CD4-positive, alpha-beta T cell treated with Interleukin-6 for 4 hours (primary cell): ENCODE data around the gene PUS10.
"Not testable (repeated sequence)": the region's sequence is repeated elsewhere in the genome, so short reads cannot be mapped to it uniquely, and the experiment has no call there.

ENCODE experiments used
- DNase-seq: peaks from one replicate; pipeline ENCODE4 v3.0.0-alpha.2; 2020; ENCODE audit warnings: mixed read lengths

Gene PUS10

DNA sequence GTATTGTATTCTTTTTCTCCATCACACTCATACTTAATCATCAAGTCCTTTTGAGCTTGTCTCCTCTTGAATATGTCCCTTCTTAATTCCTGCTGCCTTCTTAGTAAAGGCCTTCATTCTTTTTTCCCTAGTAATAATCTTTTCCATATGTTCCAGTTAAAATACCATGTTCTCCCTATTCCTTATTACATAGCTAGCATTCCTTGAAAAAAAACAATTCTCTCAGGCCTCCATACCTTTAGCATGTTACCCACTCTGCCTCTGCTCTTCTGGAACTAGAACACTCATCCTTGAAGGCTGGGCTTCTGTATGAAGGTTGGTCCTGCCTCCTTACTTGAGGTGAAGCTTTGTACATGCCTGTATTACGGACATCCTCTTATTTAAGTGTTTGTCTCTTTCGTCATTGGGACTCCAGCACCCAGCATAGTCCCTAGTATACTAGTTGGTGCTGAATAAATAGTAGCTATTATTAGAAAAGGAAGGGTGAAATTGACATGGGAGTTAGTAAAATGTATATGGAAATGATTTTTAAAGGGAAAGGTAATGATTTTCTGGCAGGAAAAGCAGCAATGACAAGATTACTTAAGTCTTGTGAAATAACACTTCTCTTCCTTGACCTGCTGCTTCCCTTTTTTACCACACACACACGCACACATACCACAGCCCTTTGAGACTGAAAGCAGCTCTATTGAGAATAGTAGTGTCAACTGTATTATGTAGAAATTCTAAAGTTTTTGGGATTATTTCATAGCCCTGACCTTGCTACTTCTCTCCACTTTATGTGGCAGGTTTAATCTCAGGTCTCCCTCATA is 91.1 kb downstream of the PUS10 start:
- DNase-seq: no peak

DNA sequence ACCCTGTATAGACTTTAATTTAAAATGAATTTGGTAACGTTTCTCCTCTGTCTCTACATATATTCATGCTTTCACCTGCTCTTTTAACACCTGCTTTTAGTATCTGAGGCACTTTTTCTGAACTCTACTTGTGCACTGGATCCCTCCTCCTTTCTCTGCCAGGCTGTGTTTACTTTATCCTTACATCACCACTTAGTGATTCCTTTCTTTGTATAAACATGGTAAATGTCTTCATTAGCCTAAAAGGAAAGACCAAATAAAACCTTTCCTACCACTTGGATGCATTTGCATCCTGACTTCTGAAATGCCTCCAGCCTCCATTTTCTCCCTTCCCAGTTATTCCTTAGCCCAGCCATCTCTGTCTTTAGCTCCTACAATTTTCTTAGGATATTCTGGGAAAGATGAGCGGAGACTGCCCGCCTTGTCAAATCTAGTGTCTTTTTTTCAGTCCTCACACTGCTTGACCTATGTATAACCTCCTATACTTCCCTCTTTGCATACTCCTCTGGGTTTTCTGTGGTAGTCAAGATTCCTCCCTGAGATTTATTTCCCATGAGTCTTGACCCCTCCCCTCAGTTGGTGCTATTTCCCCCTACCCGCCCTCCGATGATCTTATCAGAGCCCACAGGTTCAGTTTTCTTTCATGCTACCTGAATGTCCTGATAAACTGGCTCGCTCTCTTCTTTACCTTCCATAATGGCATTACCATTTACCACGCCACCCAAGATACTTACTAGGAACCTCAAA is 91.9 kb downstream of the PUS10 start:
- no peak for DNase-seq

DNA sequence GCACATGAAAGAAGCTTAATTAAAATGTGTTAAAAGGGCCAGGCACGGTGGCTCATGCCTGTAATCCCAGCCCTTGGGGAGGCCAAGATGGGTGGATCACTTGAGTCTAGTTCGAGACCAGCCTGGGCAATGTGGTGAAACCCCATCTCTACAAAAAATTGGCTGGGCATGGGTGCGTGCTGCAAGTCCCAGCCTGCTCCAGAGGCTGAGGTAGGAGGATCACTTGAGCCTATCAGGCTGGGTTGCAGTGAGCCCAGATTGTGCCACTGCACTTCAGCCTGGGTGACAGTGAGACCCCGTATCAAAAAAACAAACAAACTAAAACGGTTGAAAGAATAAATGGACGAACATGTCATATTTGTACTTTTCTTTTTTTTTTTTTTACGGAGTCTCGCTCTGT is 110.7 kb downstream of the PUS10 start:
- no peak for DNase-seq

DNA sequence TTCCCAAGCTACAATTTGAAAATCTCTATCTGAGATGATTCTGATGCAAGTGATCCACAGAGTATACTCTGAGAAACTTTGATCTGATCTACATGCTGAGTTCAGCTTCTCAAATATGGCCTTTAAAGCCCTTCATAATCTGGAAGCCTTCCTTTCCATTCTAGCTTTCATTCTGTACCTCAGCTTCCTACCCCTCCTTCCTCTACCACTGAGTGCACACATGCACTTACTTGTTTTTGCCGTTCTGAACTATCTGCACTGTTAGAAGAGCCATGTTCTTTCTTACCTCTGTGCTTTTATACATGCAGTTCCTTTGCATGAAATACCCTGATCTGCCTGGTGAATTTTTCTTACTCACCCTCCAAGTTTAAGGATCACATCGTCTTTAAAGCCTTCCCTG is 111.7 kb downstream of the PUS10 start:
- no peak for DNase-seq

DNA sequence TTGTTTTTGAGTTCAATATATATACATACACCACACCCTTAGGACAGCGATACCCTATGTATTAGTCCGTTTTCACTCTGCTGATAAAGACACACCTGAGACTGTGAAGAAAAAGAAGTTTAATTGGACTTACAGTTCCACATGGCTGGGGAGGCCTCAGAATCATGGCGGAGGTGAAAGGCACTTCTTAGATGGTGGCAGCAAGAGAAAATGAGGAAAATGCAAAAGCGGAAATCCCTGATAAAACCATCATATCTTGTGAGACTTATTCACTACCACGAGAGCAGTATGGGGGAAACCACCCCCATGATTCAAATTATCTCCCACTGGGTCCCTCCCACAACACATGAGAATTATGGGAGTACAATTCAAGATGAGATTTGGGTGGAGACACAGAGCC is 112.2 kb downstream of the PUS10 start:
- not testable (repeated sequence) for DNase-seq

DNA sequence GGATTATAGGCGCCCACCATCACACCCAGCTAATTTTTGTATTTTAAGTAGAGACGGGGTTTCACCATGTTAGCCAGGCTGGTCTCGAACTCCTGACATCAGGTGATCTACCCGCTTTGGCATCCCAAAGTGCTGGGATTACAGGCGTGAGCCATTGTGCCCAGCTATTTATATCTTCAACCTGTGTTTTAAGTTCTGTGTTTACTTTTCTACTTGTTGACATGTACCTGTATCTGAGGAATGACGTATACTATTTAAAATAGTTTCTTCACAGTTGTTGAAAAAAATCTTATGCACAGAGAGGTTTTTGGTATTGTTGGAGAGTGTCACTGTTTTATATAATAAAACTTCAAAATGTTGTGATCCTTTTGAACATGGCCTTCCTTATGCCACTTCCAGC is 116.8 kb downstream of the PUS10 start:
- DNase-seq: not testable (repeated sequence)

DNA sequence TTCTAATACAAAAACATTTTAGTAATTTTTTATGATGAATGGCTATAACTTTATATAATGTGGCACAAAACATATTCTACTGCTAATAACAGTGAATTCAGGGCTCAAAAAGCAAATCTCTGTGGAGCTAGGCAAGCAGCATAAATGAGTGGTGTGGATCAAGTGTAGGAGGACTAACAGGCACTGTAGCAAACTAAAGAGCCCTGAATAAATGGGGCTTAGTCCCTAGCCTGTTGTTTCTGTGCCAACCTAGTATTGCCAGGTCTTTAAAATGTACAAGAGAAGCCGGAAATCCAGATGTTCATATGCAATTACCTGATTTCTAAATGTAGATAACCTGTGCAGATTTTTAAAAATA is 118.2 kb downstream of the PUS10 start:
- no peak for DNase-seq

DNA sequence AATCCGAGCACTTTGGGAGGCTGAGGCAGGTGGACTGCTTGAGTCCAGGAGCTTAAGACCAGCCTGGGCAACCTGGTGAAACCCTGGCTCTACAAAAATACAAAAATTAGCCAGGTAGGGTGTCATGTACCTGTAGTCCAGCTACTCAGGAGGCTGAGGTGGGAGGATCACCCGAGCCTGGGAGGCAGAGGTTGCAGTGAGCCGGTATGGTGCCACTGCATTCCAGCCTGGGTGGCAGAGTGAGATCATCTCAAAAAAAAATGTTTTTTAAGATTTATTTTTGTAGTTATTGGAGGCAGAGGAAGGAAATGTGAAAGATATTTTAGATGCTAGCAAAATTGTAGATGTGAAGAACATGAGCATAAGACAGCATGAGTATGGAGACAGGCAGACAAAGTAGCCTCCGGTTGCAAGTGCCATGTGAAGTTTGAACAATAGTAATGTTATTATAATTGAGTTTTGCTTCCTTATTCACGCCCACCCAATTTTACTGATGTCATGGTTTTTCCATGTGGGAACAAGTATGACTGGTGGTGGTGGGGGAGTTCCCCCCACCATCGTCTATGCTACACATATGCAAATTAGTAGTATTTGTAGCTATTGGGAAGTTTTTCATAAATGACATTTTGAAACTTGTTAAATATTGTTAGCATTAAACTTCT is 118.7 kb downstream of the PUS10 start:
- no peak for DNase-seq

DNA sequence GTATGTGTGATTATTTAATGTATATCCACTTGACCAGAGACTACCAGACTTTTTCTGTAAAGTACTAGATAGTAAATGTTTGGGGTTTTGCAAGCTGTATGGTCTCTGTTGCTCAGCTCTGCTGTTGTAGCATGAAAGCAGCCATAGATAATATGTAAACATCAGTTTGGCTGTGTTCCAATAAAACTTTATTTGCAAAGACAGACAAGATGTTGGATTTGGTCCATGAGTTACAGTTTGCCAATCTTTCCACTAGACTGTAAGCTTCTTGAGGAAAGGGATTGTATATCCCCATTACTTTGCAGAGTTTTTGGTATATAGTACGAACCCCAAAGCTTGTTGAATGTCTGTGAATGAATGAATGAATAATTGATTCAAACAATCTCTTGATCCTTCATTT is 119.5 kb downstream of the PUS10 start:
- DNase-seq: no peak
